HCT116 (cell line): ENCODE results near the gene WDR55.
"Not testable (repeated sequence)": the region's sequence is repeated elsewhere in the genome, so short reads cannot be mapped to it uniquely, and the experiment has no call there.

Experiments
- CTCF ChIP-seq, 3 experiments: fragments of 200-600 bp in 1 of 3; sonication (generic) in 1 of 3; IDR thresholded peaks in 2 of 3; conservative IDR thresholded peaks in 1 of 3; 2 replicates each; pipeline ENCODE4 v1.5.1; 2012 to 2017; ENCODE audit warnings: low read depth in 2 of 3, low read length in 2 of 3, antibody characterized with exemption in 1 of 3, borderline replicate concordance in 1 of 3, control low read depth in 1 of 3, mild to moderate bottlenecking in 1 of 3, mixed read lengths in 1 of 3, mixed run types in 1 of 3, moderate library complexity in 1 of 3; ENCODE audit not compliant: insufficient read depth in 1 of 3
- EZH2 ChIP-seq: fragments of 200-600 bp; sonication (generic); IDR thresholded peaks from 2 replicates; pipeline ENCODE4 v1.6.1; 2017; ENCODE audit warnings: antibody characterized with exemption, mixed run types
- FOSL1 ChIP-seq: IDR thresholded peaks from 2 replicates; pipeline ENCODE4 v1.6.1; 2012; ENCODE audit warnings: low read depth
- POLR2A ChIP-seq: IDR thresholded peaks from 2 replicates; pipeline ENCODE4 v1.7.0; 2011; ENCODE audit warnings: borderline replicate concordance; ENCODE audit not compliant: insufficient read depth, insufficient read length; ENCODE audit errors: extremely low read depth
- POLR2AphosphoS5 ChIP-seq: IDR thresholded peaks from 2 replicates; pipeline ENCODE4 v1.6.1; 2011; ENCODE audit warnings: mild to moderate bottlenecking, low read depth, low read length, moderate library complexity
- RAD21 ChIP-seq: IDR thresholded peaks from 2 replicates; pipeline ENCODE4 v1.6.1; 2012; ENCODE audit warnings: low read depth, mild to moderate bottlenecking
- SIN3A ChIP-seq: IDR thresholded peaks from 2 replicates; pipeline ENCODE4 v1.6.1; 2012; ENCODE audit warnings: low read depth
- SRF ChIP-seq: IDR thresholded peaks from 2 replicates; pipeline ENCODE4 v1.6.1; 2012; ENCODE audit warnings: low read depth
- YY1 ChIP-seq: IDR thresholded peaks from 2 replicates; pipeline ENCODE4 v1.6.1; 2011; ENCODE audit warnings: low read length, low read depth, moderate library complexity, mild to moderate bottlenecking; ENCODE audit not compliant: insufficient replicate concordance; ENCODE audit errors: extremely low read depth
- ZFX ChIP-seq: fragments of 450-650 bp; IDR thresholded peaks from 2 replicates; pipeline ENCODE4 v1.6.1; 2017
- TF ChIP-seq, protein P1 (sequence below): IDR thresholded peaks from 2 replicates; pipeline ENCODE4 v1.6.1; 2012

- not testable (repeated sequence) for TF ChIP-seq ZFX; CTCF (IDR thresholded peaks at IDR 0.05 in 2 of 3, conservative IDR thresholded peaks at IDR 0.05 in 1 of 3; ENCODE audit: borderline replicate concordance in 1 of 3, insufficient read depth in 1 of 3, low read depth in 2 of 3, low read length in 2 of 3); YY1; SIN3A; SRF; POLR2AphosphoS5; POLR2A; FOSL1; EZH2; RAD21
- TF ChIP-seq, protein P1, sequence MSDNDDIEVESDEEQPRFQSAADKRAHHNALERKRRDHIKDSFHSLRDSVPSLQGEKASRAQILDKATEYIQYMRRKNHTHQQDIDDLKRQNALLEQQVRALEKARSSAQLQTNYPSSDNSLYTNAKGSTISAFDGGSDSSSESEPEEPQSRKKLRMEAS, result not testable (repeated sequence)
Measured at GRCh38 chr5:140708787-140709186, 44.1 kb downstream of the WDR55 start.
